SK-N-SH (cell line): ENCODE results near the gene FCAMR. TPM values are rescaled to one million over a fixed set of nuclear protein-coding genes. Genes with fewer than 3 reads are reported as not detected.

ENCODE experiments used
- CTCF ChIA-PET: fragments of 300-600, 350-600 bp; formaldehyde crosslinking; extraction: SDS; loops from one replicate; lab custom pipeline; 2021; lab: Yijun Ruan, JAX
- POLR2A ChIA-PET: fragments of 350-600 bp; sonication (Branson Sonifier 250); formaldehyde crosslinking; extraction: SDS; loops from one replicate; lab custom pipeline; 2020; ENCODE audit warnings: antibody characterized with exemption, inconsistent platforms; lab: Yijun Ruan, JAX
- DNase-seq: peaks from one replicate; pipeline ENCODE4 v3.0.0; 2012
- H2AFZ ChIP-seq: fragments of 200-600 bp; sonication (generic); 2 replicates; pipeline ENCODE4 v1.8.1; 2016; ENCODE audit warnings: antibody characterized with exemption, mild to moderate bottlenecking, low read depth
- H3F3A ChIP-seq: fragments of 200-600 bp; sonication (generic); replicated peaks from 2 replicates; pipeline ENCODE3; 2016; ENCODE audit warnings: antibody characterized with exemption, mild to moderate bottlenecking; ENCODE audit not compliant: insufficient read depth
- H3K27ac ChIP-seq, 2 experiments: fragments of 200-500 bp in 1 of 2; fragments of 200-600 bp in 1 of 2; sonication (Bioruptor generic) in 1 of 2; sonication (generic), shearing (Covaris generic) in 1 of 2; 2 replicates each; pipeline versions ENCODE4 v1.5.1 to v1.6.1; 2014 to 2016; ENCODE audit warnings: low read depth in 2 of 2, inconsistent platforms in 1 of 2, low read length in 1 of 2, mild to moderate bottlenecking in 1 of 2, mixed read lengths in 1 of 2
- H3K27me3 ChIP-seq: fragments of 200-600 bp; sonication (generic), shearing (Covaris generic); 2 replicates; pipeline ENCODE4 v1.6.1; 2016; ENCODE audit warnings: mixed run types; ENCODE audit not compliant: insufficient read depth
- H3K36me3 ChIP-seq, 2 experiments: fragments of 200-500 bp in 1 of 2; fragments of 200-600 bp in 1 of 2; sonication (Bioruptor generic) in 1 of 2; sonication (generic) in 1 of 2; replicated peaks in 1 of 2; 2 replicates each; pipeline versions ENCODE3 to v1.5.1; 2014 to 2016; ENCODE audit warnings: low read length in 1 of 2, mild to moderate bottlenecking in 1 of 2; ENCODE audit not compliant: insufficient read depth in 2 of 2, control insufficient read depth in 1 of 2
- H3K4me1 ChIP-seq, 2 experiments: fragments of 200-500 bp in 1 of 2; fragments of 200-600 bp in 1 of 2; sonication (Bioruptor generic) in 1 of 2; sonication (generic), shearing (Covaris generic) in 1 of 2; 2 replicates each; pipeline versions ENCODE4 v1.5.1 to v1.6.1; 2014 to 2016; ENCODE audit warnings: low read depth in 1 of 2, low read length in 1 of 2, mixed run types in 1 of 2; ENCODE audit not compliant: insufficient read depth in 2 of 2, control insufficient read depth in 1 of 2
- H3K4me2 ChIP-seq: fragments of 200-600 bp; sonication (generic), shearing (Covaris generic); 2 replicates; pipeline ENCODE4 v1.6.1; 2017; ENCODE audit warnings: mixed run types
- H3K4me3 ChIP-seq, 2 experiments: fragments of 200-500 bp in 1 of 2; fragments of 200-600 bp in 1 of 2; sonication (Bioruptor generic) in 1 of 2; sonication (generic), shearing (Covaris generic) in 1 of 2; 2 replicates each; pipeline versions ENCODE4 v1.5.1 to v1.8.1; 2014 to 2016; ENCODE audit warnings: low read depth in 2 of 2, inconsistent platforms in 1 of 2, low read length in 1 of 2, mild to moderate bottlenecking in 1 of 2, mixed read lengths in 1 of 2, moderate library complexity in 1 of 2
- H3K79me2 ChIP-seq: fragments of 200-600 bp; sonication (generic); 2 replicates; pipeline ENCODE4 v1.8.1; 2017; ENCODE audit warnings: mild to moderate bottlenecking; ENCODE audit not compliant: insufficient read depth
- H3K9ac ChIP-seq: fragments of 200-600 bp; sonication (generic); 2 replicates; pipeline ENCODE4 v1.6.1; 2017; ENCODE audit warnings: mixed run types
- H3K9me2 ChIP-seq: fragments of 200-600 bp; sonication (generic); 2 replicates; pipeline ENCODE4 v1.6.1; 2017; ENCODE audit warnings: mixed run types
- H3K9me3 ChIP-seq: fragments of 200-600 bp; sonication (generic); 2 replicates; pipeline ENCODE4 v1.6.1; 2017; ENCODE audit warnings: mixed run types, mild to moderate bottlenecking, moderate library complexity
- H4K20me1 ChIP-seq: fragments of 200-600 bp; sonication (generic); 2 replicates; pipeline ENCODE4 v1.6.1; 2017; ENCODE audit warnings: mild to moderate bottlenecking, mixed run types; ENCODE audit not compliant: insufficient read depth
- CHD2 ChIP-seq: fragments of 150-350 bp; IDR thresholded peaks from 2 replicates; pipeline ENCODE4 v1.6.1; 2018; ENCODE audit warnings: low read length; ENCODE audit not compliant: partially characterized antibody
- ELF1 ChIP-seq: IDR thresholded peaks from 2 replicates; pipeline ENCODE4 v1.4.0; 2012
- EP300 ChIP-seq, 2 experiments: IDR thresholded peaks; 2 replicates each; pipeline versions ENCODE4 v1.4.0 to v1.6.1; 2012; ENCODE audit warnings: borderline replicate concordance in 1 of 2, low read depth in 1 of 2, low read length in 1 of 2
- FOXM1 ChIP-seq: IDR thresholded peaks from 2 replicates; pipeline ENCODE4 v1.4.0; 2012; ENCODE audit warnings: low read depth, mild to moderate bottlenecking
- GABPA ChIP-seq: IDR thresholded peaks from 2 replicates; pipeline ENCODE4 v1.4.0; 2012; ENCODE audit warnings: low read depth, mild to moderate bottlenecking
- MEF2A ChIP-seq: IDR thresholded peaks from 2 replicates; pipeline ENCODE4 v1.4.0; 2012; ENCODE audit warnings: low read depth, borderline replicate concordance
- MXI1 ChIP-seq: IDR thresholded peaks from 2 replicates; pipeline ENCODE4 v1.6.1; 2012; ENCODE audit warnings: mild to moderate bottlenecking, low read depth, low read length, improper control_type of control experiment
- RCOR1 ChIP-seq: fragments of 150-350 bp; IDR thresholded peaks from 2 replicates; pipeline ENCODE4 v1.6.1; 2017; ENCODE audit warnings: antibody characterized with exemption, low read length
- REST ChIP-seq: IDR thresholded peaks from 2 replicates; pipeline ENCODE4 v1.6.1; 2012; ENCODE audit warnings: mild to moderate bottlenecking, low read depth, low read length, moderate library complexity
- SIN3A ChIP-seq: IDR thresholded peaks from 2 replicates; pipeline ENCODE4 v1.6.1; 2012; ENCODE audit warnings: low read depth, mild to moderate bottlenecking, low read length, moderate library complexity, borderline replicate concordance
- TAF1 ChIP-seq: IDR thresholded peaks from 2 replicates; pipeline ENCODE4 v1.6.1; 2012; ENCODE audit warnings: low read depth, mild to moderate bottlenecking, low read length, moderate library complexity, borderline replicate concordance
- USF2 ChIP-seq: fragments of 150-350 bp; IDR thresholded peaks from 2 replicates; pipeline ENCODE4 v1.6.1; 2017; ENCODE audit warnings: antibody characterized with exemption, low read length, low read depth, borderline replicate concordance
- YY1 ChIP-seq: IDR thresholded peaks from 2 replicates; pipeline ENCODE4 v1.4.0; 2012; ENCODE audit warnings: low read depth, mild to moderate bottlenecking
- WGBS: methylation state at CpG from one replicate; pipeline ENCODE4 v1.1.6; 2017; ENCODE audit warnings: low lambda C conversion rate; 5-methylcytosine and 5-hydroxymethylcytosine counted together
- polyA plus RNA-seq, 3 experiments: library from polyadenylated mRNA; depleted of rRNA; stranded (reverse); fragments of >200 nt; gene quantifications; 2 replicates each; pipeline ENCODE4 v1.2.3, GENCODE V29; 2012

FCAMR gene
- polyA plus RNA-seq, 1 of the 3 experiments (the other 2 are of a cell fraction) = not detected

GRCh38 chr1:207014728-207015127 is 44.5 kb upstream of the FCAMR start:
- no peak for TF ChIP-seq RCOR1
- no peak for TF ChIP-seq MXI1
- TF ChIP-seq CHD2 = no peak
- TF ChIP-seq SIN3A = no peak
- no peak for TF ChIP-seq USF2
- TF ChIP-seq ELF1 = no peak
- no peak for TF ChIP-seq FOXM1
- no peak for TF ChIP-seq MEF2A
- TF ChIP-seq YY1 = no peak
- TF ChIP-seq GABPA = no peak
- TF ChIP-seq TAF1 = no peak
- no peak for TF ChIP-seq REST
- TF ChIP-seq EP300 (IDR thresholded peaks at IDR 0.05; ENCODE audit: borderline replicate concordance in 1 of 2, low read depth in 1 of 2, low read length in 1 of 2) = no peak
- ChIA-PET CTCF (interaction anchor here (0.6 to 1.7 kb wide), 6 partner anchors 8 to 390 kb away, joined by 3 to 5 read pairs (median 3); no protein-coding TSS in a partner anchor), POLR2A (no interaction called here)
- H2AFZ ChIP-seq = no peak overlapping the region
- no peak overlapping the region for H3K27ac ChIP-seq
- H4K20me1 ChIP-seq = no peaks in the 10 kb centered on the region
- no peak overlapping the region for H3K4me3 ChIP-seq
- no peaks in the 10 kb centered on the region for H3K9me3 ChIP-seq
- no peak overlapping the region for H3K4me2 ChIP-seq
- H3F3A ChIP-seq = no peaks in the 10 kb centered on the region
- no peak overlapping the region for H3K9ac ChIP-seq
- H3K27me3 ChIP-seq = no peaks in the 10 kb centered on the region
- no peaks in the 10 kb centered on the region for H3K9me2 ChIP-seq
- WGBS = 48% methylated on average over 3 of the region's 3 CpGs
- H3K4me1 ChIP-seq = no peaks in the 10 kb centered on the region; a peak in 1 of 4 replicates
- no peaks in the 10 kb centered on the region for H3K36me3 ChIP-seq
- no peak for DNase-seq
- H3K79me2 ChIP-seq = no peaks in the 10 kb centered on the region
